H9 (cell line): ENCODE results near the gene CPAMD8. TPM values are rescaled to one million over a fixed set of nuclear protein-coding genes. Genes with fewer than 3 reads are reported as not detected.

Experiments used
- DNase-seq: peaks from one replicate; pipeline ENCODE4 v3.0.0-alpha.2; 2017
- H2AFZ ChIP-seq: one replicate; pipeline ENCODE4 v1.6.1; 2013; ENCODE audit warnings: mild to moderate bottlenecking, low read length, control low read depth, moderate library complexity
- H2AK5ac ChIP-seq: 2 replicates; pipeline ENCODE4 v1.6.1; 2013; ENCODE audit warnings: low read length, control low read depth, mixed read lengths; ENCODE audit not compliant: insufficient read length
- H2BK120ac ChIP-seq: one replicate; pipeline ENCODE4 v1.6.1; 2013; ENCODE audit warnings: low read depth, mild to moderate bottlenecking, low read length, control low read depth, inconsistent platforms; ENCODE audit not compliant: poor library complexity, severe bottlenecking
- H2BK12ac ChIP-seq: 2 replicates; pipeline ENCODE4 v1.6.1; 2013; ENCODE audit warnings: low read length, control low read depth, mixed read lengths, low read depth; ENCODE audit not compliant: insufficient read length
- H2BK15ac ChIP-seq: 2 replicates; pipeline ENCODE4 v1.6.1; 2013; ENCODE audit warnings: low read depth, low read length, control low read depth
- H2BK20ac ChIP-seq: one replicate; pipeline ENCODE4 v1.6.1; 2013; ENCODE audit warnings: low read depth, mild to moderate bottlenecking, low read length, control low read depth, inconsistent platforms; ENCODE audit not compliant: poor library complexity, severe bottlenecking
- H2BK5ac ChIP-seq: 2 replicates; pipeline ENCODE4 v1.6.1; 2013; ENCODE audit warnings: low read length, control low read depth, mixed read lengths; ENCODE audit not compliant: insufficient read length
- H3K14ac ChIP-seq: 2 replicates; pipeline ENCODE4 v1.6.1; 2013; ENCODE audit warnings: low read length, control low read depth; ENCODE audit not compliant: insufficient read depth
- H3K18ac ChIP-seq: 2 replicates; pipeline ENCODE4 v1.6.1; 2013; ENCODE audit warnings: low read depth, mild to moderate bottlenecking, mixed read lengths, low read length, control low read depth; ENCODE audit not compliant: insufficient read length
- H3K23ac ChIP-seq: 2 replicates; pipeline ENCODE4 v1.6.1; 2013; ENCODE audit warnings: low read length, control low read depth, mixed read lengths, low read depth; ENCODE audit not compliant: insufficient read length
- H3K23me2 ChIP-seq: 2 replicates; pipeline ENCODE4 v1.6.1; 2013; ENCODE audit warnings: low read depth, mild to moderate bottlenecking, mixed read lengths, low read length, control low read depth; ENCODE audit not compliant: insufficient read length, poor library complexity, severe bottlenecking
- H3K27ac ChIP-seq: 2 replicates; pipeline ENCODE4 v1.5.1; 2013; ENCODE audit warnings: low read length, control low read depth, mixed read lengths, low read depth; ENCODE audit not compliant: insufficient read length
- H3K27me3 ChIP-seq: 2 replicates; pipeline ENCODE4 v1.6.1; 2013; ENCODE audit warnings: low read length, control low read depth, inconsistent platforms; ENCODE audit not compliant: insufficient read depth
- H3K4ac ChIP-seq: 2 replicates; pipeline ENCODE4 v1.6.1; 2013; ENCODE audit warnings: low read depth, mild to moderate bottlenecking, control low read depth, inconsistent platforms, low read length, moderate library complexity
- H3K4me1 ChIP-seq: 2 replicates; pipeline ENCODE4 v1.6.1; 2013; ENCODE audit warnings: low read length, control low read depth, inconsistent platforms; ENCODE audit not compliant: insufficient read depth
- H3K4me2 ChIP-seq: 2 replicates; pipeline ENCODE4 v1.6.1; 2013; ENCODE audit warnings: low read length, control low read depth, mixed read lengths; ENCODE audit not compliant: insufficient read length, insufficient read depth
- H3K56ac ChIP-seq: 2 replicates; pipeline ENCODE4 v1.6.1; 2013; ENCODE audit warnings: low read depth, mild to moderate bottlenecking, mixed read lengths, low read length, control low read depth; ENCODE audit not compliant: insufficient read length
- H3K79me1 ChIP-seq: 2 replicates; pipeline ENCODE4 v1.6.1; 2013; ENCODE audit warnings: low read depth, mild to moderate bottlenecking, moderate library complexity, low read length, control low read depth, inconsistent platforms; ENCODE audit not compliant: insufficient read depth, poor library complexity, severe bottlenecking
- H3K79me2 ChIP-seq: 2 replicates; pipeline ENCODE4 v1.6.1; 2013; ENCODE audit warnings: low read length, control low read depth, inconsistent platforms; ENCODE audit not compliant: insufficient read depth
- H3K9ac ChIP-seq: 2 replicates; pipeline ENCODE4 v1.6.1; 2013; ENCODE audit warnings: low read length, control low read depth, mixed read lengths; ENCODE audit not compliant: insufficient read length; ENCODE audit errors: extremely low read depth
- H3K9me3 ChIP-seq: one replicate; pipeline ENCODE4 v1.6.1; 2013; ENCODE audit warnings: low read depth, low read length, inconsistent platforms; ENCODE audit not compliant: control insufficient read depth
- H3T11ph ChIP-seq: one replicate; pipeline ENCODE4 v1.6.1; 2013; ENCODE audit warnings: mild to moderate bottlenecking, low read length, control low read depth, inconsistent platforms
- H4K20me1 ChIP-seq: one replicate; pipeline ENCODE4 v1.6.1; 2013; ENCODE audit not compliant: control insufficient read depth, insufficient read length, insufficient read depth
- H4K5ac ChIP-seq: 2 replicates; pipeline ENCODE4 v1.6.1; 2013; ENCODE audit warnings: low read depth, mild to moderate bottlenecking, mixed read lengths, low read length, control low read depth; ENCODE audit not compliant: insufficient read length
- H4K8ac ChIP-seq: replicated peaks from 2 replicates; pipeline ENCODE4 v1.6.1; 2013; ENCODE audit warnings: low read length, control low read depth, mixed read lengths, low read depth; ENCODE audit not compliant: insufficient read length
- H4K91ac ChIP-seq: 2 replicates; pipeline ENCODE4 v1.6.1; 2013; ENCODE audit warnings: low read depth, mild to moderate bottlenecking, moderate library complexity, mixed read lengths, low read length, control low read depth; ENCODE audit not compliant: insufficient read length
- H3K27ac Mint-ChIP-seq, 3 experiments: 2 replicates in 2 of 3; 3 replicates in 1 of 3; pipeline ENCODE4 v1.8.0; 2020 to 2021; ENCODE audit warnings: mixed read lengths in 3 of 3, mild to moderate bottlenecking in 1 of 3, moderate library complexity in 1 of 3
- H3K27me3 Mint-ChIP-seq: 2 replicates; pipeline ENCODE4 v1.8.0; 2021; ENCODE audit warnings: low read depth, mild to moderate bottlenecking, moderate library complexity, mixed read lengths
- H3K36me3 Mint-ChIP-seq, 3 experiments: 2 replicates in 2 of 3; 3 replicates in 1 of 3; pipeline ENCODE4 v1.8.0; 2020 to 2021; ENCODE audit warnings: low read depth in 3 of 3, mixed read lengths in 3 of 3; ENCODE audit not compliant: insufficient read depth in 1 of 3
- H3K4me1 Mint-ChIP-seq, 2 experiments: 2 replicates each; pipeline ENCODE4 v1.8.0; 2020; ENCODE audit warnings: mixed read lengths in 2 of 2
- H3K4me3 Mint-ChIP-seq, 2 experiments: 2 replicates in 1 of 2; 3 replicates in 1 of 2; pipeline ENCODE4 v1.8.0; 2020 to 2021; ENCODE audit warnings: mild to moderate bottlenecking in 2 of 2, mixed read lengths in 2 of 2, moderate library complexity in 1 of 2
- H3K9me3 Mint-ChIP-seq, 2 experiments: 2 replicates in 1 of 2; 3 replicates in 1 of 2; pipeline ENCODE4 v1.8.0; 2020; ENCODE audit warnings: mild to moderate bottlenecking in 2 of 2, mixed read lengths in 2 of 2, moderate library complexity in 1 of 2
- CTCF ChIP-seq: fragments of 200-600 bp; sonication (generic); conservative IDR thresholded peaks from 3 replicates; pipeline ENCODE4 v1.8.0; 2021; ENCODE audit warnings: antibody characterized with exemption, mild to moderate bottlenecking
- WGBS: extraction: QIAGEN DNeasy Blood & Tissue Kit; methylation state at CpG from one replicate; pipeline ENCODE4 v1.1.7; 2013; ENCODE audit warnings: missing lambda C conversion rate, low lambda C conversion rate, mixed read lengths; ENCODE audit not compliant: insufficient read length; ENCODE audit errors: extremely low coverage; 5-methylcytosine and 5-hydroxymethylcytosine counted together
- total RNA-seq: library from RNA; stranded (reverse); gene quantifications from 2 replicates; pipeline ENCODE4 v1.2.1, GENCODE V29; 2021

The CPAMD8 gene
- total RNA-seq, 1 experiment from 2014 or later: 12.0 TPM

DNA sequence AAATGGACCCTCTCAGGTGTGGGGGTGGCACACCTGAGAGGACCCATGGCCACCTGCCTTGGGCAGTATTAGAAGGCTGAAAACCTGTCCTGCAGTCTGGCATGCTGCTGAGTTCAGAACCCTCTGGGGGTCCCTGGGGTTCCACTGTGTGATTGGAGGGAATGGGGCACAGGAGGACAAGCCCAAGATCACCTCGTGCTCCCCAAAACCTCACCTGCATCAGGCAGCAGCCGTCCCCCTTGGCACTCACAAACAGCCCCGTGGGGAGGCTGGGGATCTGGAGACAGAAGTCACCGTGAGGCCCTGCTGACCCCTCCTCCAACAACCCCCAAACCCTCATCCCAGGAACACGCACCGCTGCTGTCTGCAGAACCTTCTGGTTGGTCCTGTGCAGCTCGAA lies 123.3 kb downstream of the CPAMD8 start:
- Histone ChIP-seq H3K4me1 (no peaks in the 10 kb centered on the region), H2BK15ac (no peak overlapping the region), H3K9me3 (no peaks in the 10 kb centered on the region), H2AFZ (no peak overlapping the region), H3K14ac (no peak overlapping the region), H3T11ph (no peak overlapping the region), H3K79me1 (no peaks in the 10 kb centered on the region), H2BK5ac (no peak overlapping the region), H4K8ac (no peak overlapping the region), H2BK12ac (no peak overlapping the region), H3K23me2 (no peaks in the 10 kb centered on the region), H3K27ac (no peak overlapping the region), H4K5ac (no peak overlapping the region), H2BK120ac (no peak overlapping the region), H2BK20ac (no peak overlapping the region), H3K56ac (no peak overlapping the region), H4K91ac (no peak overlapping the region), H4K20me1 (peaks cover 3% of the 10 kb centered on the region), H3K79me2 (no peaks in the 10 kb centered on the region), H3K4ac (no peak overlapping the region), H2AK5ac (no peak overlapping the region), H3K9ac (no peak overlapping the region), H3K27me3 (peaks cover 3% of the 10 kb centered on the region; the same call in 1 of the 2 replicates), H3K18ac (no peak overlapping the region), H3K4me2 (no peak overlapping the region), H3K23ac (no peak overlapping the region)
- Mint-ChIP-seq H3K27me3 (peaks cover 14% of the 10 kb centered on the region), H3K36me3 (no peaks in the 10 kb centered on the region), H3K4me1 (peaks cover 0 to 9% of the 10 kb centered on the region in 2 experiments; a peak in 1 of 4 replicates), H3K27ac (no peak overlapping the region), H3K9me3 (peaks cover 0 to 3% of the 10 kb centered on the region in 2 experiments; a peak in 1 of 5 replicates), H3K4me3 (no peak overlapping the region)
- WGBS: no CpG with 5 or more reads among the region's 7 CpGs
- no peak for DNase-seq
- TF ChIP-seq CTCF: no peak
